SK-N-SH (cell line): Measurements from ENCODE around the gene UBE3C. TPM values are rescaled to one million over a fixed set of nuclear protein-coding genes. Genes with fewer than 3 reads are reported as not detected.

Source experiments
- CTCF ChIA-PET: fragments of 300-600, 350-600 bp; formaldehyde crosslinking; extraction: SDS; loops from one replicate; lab custom pipeline; 2021; lab: Yijun Ruan, JAX
- POLR2A ChIA-PET: fragments of 350-600 bp; sonication (Branson Sonifier 250); formaldehyde crosslinking; extraction: SDS; loops from one replicate; lab custom pipeline; 2020; ENCODE audit warnings: antibody characterized with exemption, inconsistent platforms; lab: Yijun Ruan, JAX
- DNase-seq: peaks from one replicate; pipeline ENCODE4 v3.0.0; 2012
- H2AFZ ChIP-seq: fragments of 200-600 bp; sonication (generic); 2 replicates; pipeline ENCODE4 v1.8.1; 2016; ENCODE audit warnings: antibody characterized with exemption, mild to moderate bottlenecking, low read depth
- H3F3A ChIP-seq: fragments of 200-600 bp; sonication (generic); replicated peaks from 2 replicates; pipeline ENCODE3; 2016; ENCODE audit warnings: antibody characterized with exemption, mild to moderate bottlenecking; ENCODE audit not compliant: insufficient read depth
- H3K27ac ChIP-seq, 2 experiments: fragments of 200-500 bp in 1 of 2; fragments of 200-600 bp in 1 of 2; sonication (Bioruptor generic) in 1 of 2; sonication (generic), shearing (Covaris generic) in 1 of 2; 2 replicates each; pipeline versions ENCODE4 v1.5.1 to v1.6.1; 2014 to 2016; ENCODE audit warnings: low read depth in 2 of 2, inconsistent platforms in 1 of 2, low read length in 1 of 2, mild to moderate bottlenecking in 1 of 2, mixed read lengths in 1 of 2
- H3K27me3 ChIP-seq: fragments of 200-600 bp; sonication (generic), shearing (Covaris generic); 2 replicates; pipeline ENCODE4 v1.6.1; 2016; ENCODE audit warnings: mixed run types; ENCODE audit not compliant: insufficient read depth
- H3K36me3 ChIP-seq, 2 experiments: fragments of 200-500 bp in 1 of 2; fragments of 200-600 bp in 1 of 2; sonication (Bioruptor generic) in 1 of 2; sonication (generic) in 1 of 2; replicated peaks in 1 of 2; 2 replicates each; pipeline versions ENCODE3 to v1.5.1; 2014 to 2016; ENCODE audit warnings: low read length in 1 of 2, mild to moderate bottlenecking in 1 of 2; ENCODE audit not compliant: insufficient read depth in 2 of 2, control insufficient read depth in 1 of 2
- H3K4me1 ChIP-seq, 2 experiments: fragments of 200-500 bp in 1 of 2; fragments of 200-600 bp in 1 of 2; sonication (Bioruptor generic) in 1 of 2; sonication (generic), shearing (Covaris generic) in 1 of 2; 2 replicates each; pipeline versions ENCODE4 v1.5.1 to v1.6.1; 2014 to 2016; ENCODE audit warnings: low read depth in 1 of 2, low read length in 1 of 2, mixed run types in 1 of 2; ENCODE audit not compliant: insufficient read depth in 2 of 2, control insufficient read depth in 1 of 2
- H3K4me2 ChIP-seq: fragments of 200-600 bp; sonication (generic), shearing (Covaris generic); 2 replicates; pipeline ENCODE4 v1.6.1; 2017; ENCODE audit warnings: mixed run types
- H3K4me3 ChIP-seq, 2 experiments: fragments of 200-500 bp in 1 of 2; fragments of 200-600 bp in 1 of 2; sonication (Bioruptor generic) in 1 of 2; sonication (generic), shearing (Covaris generic) in 1 of 2; 2 replicates each; pipeline versions ENCODE4 v1.5.1 to v1.8.1; 2014 to 2016; ENCODE audit warnings: low read depth in 2 of 2, inconsistent platforms in 1 of 2, low read length in 1 of 2, mild to moderate bottlenecking in 1 of 2, mixed read lengths in 1 of 2, moderate library complexity in 1 of 2
- H3K79me2 ChIP-seq: fragments of 200-600 bp; sonication (generic); 2 replicates; pipeline ENCODE4 v1.8.1; 2017; ENCODE audit warnings: mild to moderate bottlenecking; ENCODE audit not compliant: insufficient read depth
- H3K9ac ChIP-seq: fragments of 200-600 bp; sonication (generic); 2 replicates; pipeline ENCODE4 v1.6.1; 2017; ENCODE audit warnings: mixed run types
- H3K9me2 ChIP-seq: fragments of 200-600 bp; sonication (generic); 2 replicates; pipeline ENCODE4 v1.6.1; 2017; ENCODE audit warnings: mixed run types
- H3K9me3 ChIP-seq: fragments of 200-600 bp; sonication (generic); 2 replicates; pipeline ENCODE4 v1.6.1; 2017; ENCODE audit warnings: mixed run types, mild to moderate bottlenecking, moderate library complexity
- H4K20me1 ChIP-seq: fragments of 200-600 bp; sonication (generic); 2 replicates; pipeline ENCODE4 v1.6.1; 2017; ENCODE audit warnings: mild to moderate bottlenecking, mixed run types; ENCODE audit not compliant: insufficient read depth
- CHD2 ChIP-seq: fragments of 150-350 bp; IDR thresholded peaks from 2 replicates; pipeline ENCODE4 v1.6.1; 2018; ENCODE audit warnings: low read length; ENCODE audit not compliant: partially characterized antibody
- EZH2phosphoT487 ChIP-seq: fragments of 200-600 bp; sonication (generic); IDR thresholded peaks from 2 replicates; pipeline ENCODE4 v1.6.1; 2017; ENCODE audit warnings: low read depth, mixed run types, mild to moderate bottlenecking, antibody characterized with exemption, moderate library complexity, borderline replicate concordance
- FOXJ3 ChIP-seq: sonication (generic); formaldehyde crosslinking; IDR thresholded peaks from 2 replicates; pipeline ENCODE4 v1.5.1; 2020; ENCODE audit warnings: mild to moderate bottlenecking, missing genetic modification reagents
- GABPA ChIP-seq: IDR thresholded peaks from 2 replicates; pipeline ENCODE4 v1.4.0; 2012; ENCODE audit warnings: low read depth, mild to moderate bottlenecking
- GATA2 ChIP-seq: sonication (generic); formaldehyde crosslinking; IDR thresholded peaks from 2 replicates; pipeline ENCODE4 v1.5.0; 2020; ENCODE audit warnings: mild to moderate bottlenecking, missing genetic modification reagents
- JUND ChIP-seq: IDR thresholded peaks from 2 replicates; pipeline ENCODE4 v1.4.0; 2012
- MAX ChIP-seq: IDR thresholded peaks from 2 replicates; pipeline ENCODE4 v1.4.0; 2012; ENCODE audit warnings: low read depth
- MEF2A ChIP-seq: IDR thresholded peaks from 2 replicates; pipeline ENCODE4 v1.4.0; 2012; ENCODE audit warnings: low read depth, borderline replicate concordance
- MXI1 ChIP-seq: IDR thresholded peaks from 2 replicates; pipeline ENCODE4 v1.6.1; 2012; ENCODE audit warnings: mild to moderate bottlenecking, low read depth, low read length, improper control_type of control experiment
- NFIC ChIP-seq: IDR thresholded peaks from 2 replicates; pipeline ENCODE4 v1.4.0; 2012; ENCODE audit warnings: borderline replicate concordance
- NRF1 ChIP-seq: IDR thresholded peaks from 2 replicates; pipeline ENCODE4 v1.6.1; 2012; ENCODE audit warnings: low read depth, mild to moderate bottlenecking, low read length
- RFX5 ChIP-seq: IDR thresholded peaks from 2 replicates; pipeline ENCODE4 v1.6.1; 2012; ENCODE audit warnings: mild to moderate bottlenecking, improper control_type of control experiment, low read length
- SMC3 ChIP-seq: IDR thresholded peaks from 2 replicates; pipeline ENCODE4 v1.6.1; 2012; ENCODE audit warnings: low read depth, low read length, improper control_type of control experiment
- TAF1 ChIP-seq: IDR thresholded peaks from 2 replicates; pipeline ENCODE4 v1.6.1; 2012; ENCODE audit warnings: low read depth, mild to moderate bottlenecking, low read length, moderate library complexity, borderline replicate concordance
- USF2 ChIP-seq: fragments of 150-350 bp; IDR thresholded peaks from 2 replicates; pipeline ENCODE4 v1.6.1; 2017; ENCODE audit warnings: antibody characterized with exemption, low read length, low read depth, borderline replicate concordance
- YY1 ChIP-seq: IDR thresholded peaks from 2 replicates; pipeline ENCODE4 v1.4.0; 2012; ENCODE audit warnings: low read depth, mild to moderate bottlenecking
- ZBTB33 ChIP-seq: IDR thresholded peaks from 2 replicates; pipeline ENCODE4 v1.4.0; 2012; ENCODE audit warnings: low read depth, borderline replicate concordance
- WGBS: methylation state at CpG from one replicate; pipeline ENCODE4 v1.1.6; 2017; ENCODE audit warnings: low lambda C conversion rate; 5-methylcytosine and 5-hydroxymethylcytosine counted together
- polyA plus RNA-seq, 3 experiments: library from polyadenylated mRNA; depleted of rRNA; stranded (reverse); fragments of >200 nt; gene quantifications; 2 replicates each; pipeline ENCODE4 v1.2.3, GENCODE V29; 2012

The UBE3C gene
- polyA plus RNA-seq, 1 of the 3 experiments (the other 2 are of a cell fraction), result 48.4 TPM

- H3K27me3 ChIP-seq, result no peaks in the 10 kb centered on the region; the same call in 1 of the 2 replicates
- H3K4me1 ChIP-seq, result peaks cover 11 to 27% of the 10 kb centered on the region in 2 experiments; a peak in 2 of 4 replicates
- peak overlapping the region; percentile 67 to 90 for H3K27ac ChIP-seq
- peak overlapping the region; percentile 76 for H2AFZ ChIP-seq
- H3K9ac ChIP-seq, result peak overlapping the region; percentile 45; the same call in 1 of the 2 replicates
- WGBS, result 19% methylated on average over 5 of the region's 5 CpGs
- peaks cover 14 to 16% of the 10 kb centered on the region in 2 experiments for H3K36me3 ChIP-seq
- POLR2A ChIA-PET, result no interaction called here
- peak overlapping the region; percentile 77 for H3K4me2 ChIP-seq
- TF ChIP-seq NFIC (no peak), ZBTB33 (no peak), MXI1 (no peak), YY1 (no peak), USF2 (no peak), GATA2 (CRISPR knock-in tag) (no peak), MAX (no peak), MEF2A (no peak), TAF1 (no peak)
- TF ChIP-seq, all 33 proteins: peak for 0
- Histone ChIP-seq H4K20me1 (peaks cover 37% of the 10 kb centered on the region), H3K4me3 (peak overlapping the region; percentile 57 to 60), H3F3A (peaks cover 2% of the 10 kb centered on the region), H3K9me2 (no peaks in the 10 kb centered on the region), H3K79me2 (peaks cover 40% of the 10 kb centered on the region), H3K9me3 (no peaks in the 10 kb centered on the region)
- CTCF ChIA-PET, result interaction anchor here (1.8 kb wide), 1 partner anchor 135 kb away, joined by 5 read pairs; no protein-coding TSS in a partner anchor
- no peak for DNase-seq
Observed at GRCh38 chr7:157138101-157138423, 664 bp upstream of the UBE3C start.

- Histone ChIP-seq H2AFZ (peak overlapping the region; percentile 68; the same call in 1 of the 2 replicates), H3K4me3 (peak overlapping the region; percentile 82 to 93), H3F3A (peaks cover 2% of the 10 kb centered on the region), H3K9me2 (no peaks in the 10 kb centered on the region), H3K9me3 (no peaks in the 10 kb centered on the region), H3K27ac (peak overlapping the region; percentile 70 to 91), H4K20me1 (peaks cover 49% of the 10 kb centered on the region), H3K36me3 (peaks cover 14 to 25% of the 10 kb centered on the region in 2 experiments), H3K79me2 (peaks cover 52% of the 10 kb centered on the region), H3K4me1 (peaks cover 11 to 27% of the 10 kb centered on the region in 2 experiments; a peak in 2 of 4 replicates), H3K9ac (peak overlapping the region; percentile 81), H3K4me2 (peak overlapping the region; percentile 100), H3K27me3 (no peaks in the 10 kb centered on the region)
- WGBS, result under 1% methylated on average over 37 of the region's 74 CpGs
- POLR2A ChIA-PET, result interaction anchor here (0.8 to 0.9 kb wide), 2 partner anchors 12 to 49 kb away, joined by 3 to 6 read pairs; no protein-coding TSS in a partner anchor
- no peak for DNase-seq
- TF ChIP-seq NRF1 (no peak), CHD2 (no peak), TAF1 (peak; percentile 10; the same call in 1 of the 2 replicates), MAX (no peak), RFX5 (no peak), MXI1 (peak; percentile 63; the same call in 1 of the 2 replicates), EZH2phosphoT487 (no peak), ZBTB33 (no peak), SMC3 (no peak), MEF2A (no peak), FOXJ3 (no peak), JUND (no peak), GABPA (no peak)
- CTCF ChIA-PET, result interaction anchor here (0.9 to 1.8 kb wide), 3 partner anchors 111 to 135 kb away, joined by 3 to 5 read pairs (median 3); no protein-coding TSS in a partner anchor
Observed at GRCh38 chr7:157139111-157139809, 534 bp downstream of the UBE3C start.
